Measurements from ENCODE around the gene KRT4. TPM values are rescaled to one million over a fixed set of nuclear protein-coding genes. Genes with fewer than 3 reads are reported as not detected.
"Not testable (repeated sequence)": the region's sequence is repeated elsewhere in the genome, so short reads cannot be mapped to it uniquely, and the experiment has no call there.

KRT4 gene
- total and polyA plus RNA-seq, 2 experiments from 2014 or later: not detected

DNA sequence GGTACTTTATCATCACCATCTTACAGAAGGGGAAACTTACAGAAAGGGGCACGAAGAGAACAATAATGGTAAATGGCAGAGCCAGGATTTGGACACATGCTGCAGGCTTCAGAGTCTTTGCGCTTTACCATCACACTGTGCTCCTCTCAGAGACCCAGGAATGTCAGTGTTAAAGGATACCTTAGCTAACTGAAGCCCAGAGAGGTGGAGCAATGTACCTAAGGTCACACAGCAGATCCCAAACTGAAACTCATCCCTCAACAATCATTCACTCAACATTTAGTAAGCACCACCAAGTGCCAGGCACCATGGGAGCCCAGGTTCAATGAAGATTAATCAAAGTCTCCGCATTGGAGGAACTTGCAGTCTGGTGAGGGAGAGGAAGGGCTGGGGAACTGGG lies 42.9 kb upstream of the KRT4 start (continued):
- no peak for TF ChIP-seq REST (IDR thresholded peaks at IDR 0.05; ENCODE audit: unreplicated experiment)
- no peak for TF ChIP-seq CREB1 (CRISPR knock-in tag; IDR thresholded peaks at IDR 0.05; ENCODE audit: low read depth)
- TF ChIP-seq JUNB (IDR thresholded peaks at IDR 0.05; ENCODE audit: unreplicated experiment): no peak

DNA sequence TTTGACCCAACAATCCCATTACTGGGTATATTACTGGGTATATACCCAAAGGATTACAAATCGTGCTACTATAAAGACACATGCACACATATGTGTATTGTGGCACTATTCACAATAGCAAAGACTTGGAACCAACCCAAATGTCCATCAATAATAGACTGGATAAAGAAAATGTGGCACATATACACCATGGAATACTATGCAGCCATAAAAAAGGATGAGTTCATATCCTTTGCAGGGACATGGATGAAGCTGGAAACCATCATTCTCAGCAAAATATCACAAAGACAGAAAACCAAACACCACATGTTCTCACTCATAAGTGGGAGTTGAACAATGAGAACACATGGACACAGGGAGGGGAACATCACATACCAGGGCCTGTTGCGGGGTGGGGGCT lies 42.2 kb upstream of the KRT4 start:
- not testable (repeated sequence) for H3K27me3 Mint-ChIP-seq (ENCODE audit: insufficient read depth, low read depth, poor library complexity); H3K4me3 Mint-ChIP-seq

GRCh38 chr12:52851787-52852186 lies 37.9 kb upstream of the KRT4 start:
- Histone ChIP-seq H3K27me3 (ENCODE audit: insufficient read depth) (no peaks in the 10 kb centered on the region), H4K20me1 (replicated peaks; ENCODE audit: insufficient read depth) (no peaks in the 10 kb centered on the region; the same call in 1 of the 2 replicates), H3K4me2 (no peak overlapping the region), H3K27ac (ENCODE audit: low read depth) (no peak overlapping the region), H3K4me3 (no peak overlapping the region), H3F3A (replicated peaks; ENCODE audit: low read depth) (no peaks in the 10 kb centered on the region), H3K4me1 (ENCODE audit: insufficient read depth) (no peaks in the 10 kb centered on the region), H2AFZ (no peak overlapping the region), H3K79me2 (replicated peaks; ENCODE audit: insufficient read depth) (no peaks in the 10 kb centered on the region), H3K36me3 (ENCODE audit: insufficient read depth) (no peaks in the 10 kb centered on the region), H3K9me2 (ENCODE audit: insufficient read depth) (peaks cover 2% of the 10 kb centered on the region; the same call in 1 of the 2 replicates)
- Mint-ChIP-seq H3K27me3 (ENCODE audit: insufficient read depth, low read depth, poor library complexity) (peaks cover 3% of the 10 kb centered on the region), H3K27ac (no peak overlapping the region), H3K36me3 (ENCODE audit: low read depth) (no peaks in the 10 kb centered on the region), H3K9me3 (no peaks in the 10 kb centered on the region), H3K4me1 (no peaks in the 10 kb centered on the region), H3K4me3 (no peak overlapping the region)
- ATAC-seq: no peak
- no peak for DNase-seq (ENCODE audit: low spot score)
- TF ChIP-seq NANOG (IDR thresholded peaks at IDR 0.05; ENCODE audit: borderline replicate concordance): no peak
- TF ChIP-seq CREB1 (CRISPR knock-in tag; IDR thresholded peaks at IDR 0.05; ENCODE audit: low read depth): no peak
- no peak for TF ChIP-seq EZH2phosphoT487 (IDR thresholded peaks at IDR 0.05; ENCODE audit: unreplicated experiment)
- TF ChIP-seq POLR2AphosphoS5 (IDR thresholded peaks at IDR 0.05; ENCODE audit: low read depth): no peak
- TF ChIP-seq JUNB (IDR thresholded peaks at IDR 0.05; ENCODE audit: unreplicated experiment): no peak
- no peak for TF ChIP-seq ZNF462 (CRISPR knock-in tag; IDR thresholded peaks at IDR 0.05)
- no peak for TF ChIP-seq ZNF331 (CRISPR knock-in tag; IDR thresholded peaks at IDR 0.05; ENCODE audit: low read depth)
- TF ChIP-seq EZH2 (IDR thresholded peaks at IDR 0.05; ENCODE audit: low read depth, unreplicated experiment): no peak
- no peak for TF ChIP-seq ETS1 (IDR thresholded peaks at IDR 0.05)

More for the DNA sequence above, 42.2 kb upstream of the KRT4 start:
- not testable (repeated sequence) for H3K36me3 Mint-ChIP-seq (ENCODE audit: low read depth); H3K79me2 ChIP-seq (replicated peaks; ENCODE audit: insufficient read depth); H3K36me3 ChIP-seq (ENCODE audit: insufficient read depth); DNase-seq (ENCODE audit: low spot score); H4K20me1 ChIP-seq (replicated peaks; ENCODE audit: insufficient read depth); H2AFZ ChIP-seq; H3K4me3 ChIP-seq; H3K4me1 ChIP-seq (ENCODE audit: insufficient read depth); H3K9me3 Mint-ChIP-seq; H3K4me1 Mint-ChIP-seq; H3K27ac Mint-ChIP-seq; H3K9me2 ChIP-seq (ENCODE audit: insufficient read depth); H3K27me3 ChIP-seq (ENCODE audit: insufficient read depth); H3K4me2 ChIP-seq; ATAC-seq; H3F3A ChIP-seq (replicated peaks; ENCODE audit: low read depth); H3K27ac ChIP-seq (ENCODE audit: low read depth)
